Keratinocyte (primary cell): ENCODE data around the gene SNPH.

ENCODE experiments used
- EZH2 ChIP-seq: IDR thresholded peaks from one replicate; pipeline ENCODE4 v1.6.1; 2012; ENCODE audit warnings: inconsistent platforms, mild to moderate bottlenecking, low read length, moderate library complexity
- TF ChIP-seq, protein P1 (sequence below), 3 experiments: IDR thresholded peaks in 1 of 3; conservative IDR thresholded peaks in 1 of 3; optimal IDR thresholded peaks in 1 of 3; 2 replicates in 2 of 3; 3 replicates in 1 of 3; pipeline versions ENCODE3 to v1.5.1; 2011; ENCODE audit warnings: low read length in 3 of 3, mild to moderate bottlenecking in 3 of 3, moderate library complexity in 2 of 3, control low read depth in 1 of 3, inconsistent platforms in 1 of 3; ENCODE audit not compliant: insufficient read depth in 2 of 3; ENCODE audit errors: extremely low read depth in 1 of 3

DNA sequence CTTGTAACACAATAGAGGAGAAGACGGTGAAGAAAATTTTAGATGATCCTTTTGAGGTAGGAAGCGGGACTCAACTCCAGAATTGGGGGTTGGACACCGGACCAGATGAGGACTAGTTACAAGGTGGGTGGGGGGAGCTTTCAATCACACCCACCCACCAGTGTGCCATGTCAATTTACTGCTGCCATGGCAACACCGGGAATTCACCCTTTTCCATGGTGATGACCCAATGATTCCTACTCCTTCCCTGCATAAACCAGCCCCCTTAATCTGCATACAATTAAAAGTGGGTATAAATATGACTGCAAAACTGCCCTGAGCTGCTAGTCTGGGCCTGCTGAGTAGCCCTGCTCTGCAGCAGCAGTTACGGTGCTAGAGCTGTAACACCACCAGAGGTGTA lies 25.5 kb upstream of the SNPH start:
- TF ChIP-seq, protein P1, sequence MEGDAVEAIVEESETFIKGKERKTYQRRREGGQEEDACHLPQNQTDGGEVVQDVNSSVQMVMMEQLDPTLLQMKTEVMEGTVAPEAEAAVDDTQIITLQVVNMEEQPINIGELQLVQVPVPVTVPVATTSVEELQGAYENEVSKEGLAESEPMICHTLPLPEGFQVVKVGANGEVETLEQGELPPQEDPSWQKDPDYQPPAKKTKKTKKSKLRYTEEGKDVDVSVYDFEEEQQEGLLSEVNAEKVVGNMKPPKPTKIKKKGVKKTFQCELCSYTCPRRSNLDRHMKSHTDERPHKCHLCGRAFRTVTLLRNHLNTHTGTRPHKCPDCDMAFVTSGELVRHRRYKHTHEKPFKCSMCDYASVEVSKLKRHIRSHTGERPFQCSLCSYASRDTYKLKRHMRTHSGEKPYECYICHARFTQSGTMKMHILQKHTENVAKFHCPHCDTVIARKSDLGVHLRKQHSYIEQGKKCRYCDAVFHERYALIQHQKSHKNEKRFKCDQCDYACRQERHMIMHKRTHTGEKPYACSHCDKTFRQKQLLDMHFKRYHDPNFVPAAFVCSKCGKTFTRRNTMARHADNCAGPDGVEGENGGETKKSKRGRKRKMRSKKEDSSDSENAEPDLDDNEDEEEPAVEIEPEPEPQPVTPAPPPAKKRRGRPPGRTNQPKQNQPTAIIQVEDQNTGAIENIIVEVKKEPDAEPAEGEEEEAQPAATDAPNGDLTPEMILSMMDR (optimal IDR thresholded peaks at IDR 0.05 in 1 of 3, IDR thresholded peaks at IDR 0.05 in 1 of 3, conservative IDR thresholded peaks at IDR 0.05 in 1 of 3; ENCODE audit: extremely low read depth in 1 of 3, insufficient read depth in 2 of 3, low read length in 3 of 3) = no peak
- TF ChIP-seq EZH2 = no peak
